Astrocyte (in vitro differentiated cells and primary cell): ENCODE results near the gene ZNF862. TPM values are rescaled to one million over a fixed set of nuclear protein-coding genes. Genes with fewer than 3 reads are reported as not detected.

Source experiments
- DNase-seq: peaks from one replicate; pipeline ENCODE4 v3.0.0-alpha.2; 2010; ENCODE audit warnings: low read depth
- FAIRE-seq: peaks from 2 replicates; lab custom pipeline; 2011; peaks lifted over from hg19 to GRCh38; lab: Jason Lieb, UNC
- H2AFZ ChIP-seq: 2 replicates; pipeline ENCODE4 v1.6.0; 2012; ENCODE audit warnings: low read depth, low read length, inconsistent platforms
- H3K27ac ChIP-seq: 2 replicates; pipeline ENCODE4 v1.5.1; 2011; ENCODE audit warnings: low read depth, low read length, inconsistent platforms
- H3K27me3 ChIP-seq: 2 replicates; pipeline ENCODE4 v1.6.0; 2011; ENCODE audit warnings: low read length, inconsistent platforms; ENCODE audit not compliant: insufficient read depth
- H3K36me3 ChIP-seq: 2 replicates; pipeline ENCODE4 v1.5.1; 2011; ENCODE audit warnings: low read length, inconsistent platforms; ENCODE audit not compliant: insufficient read depth
- H3K4me1 ChIP-seq: 2 replicates; pipeline ENCODE4 v1.5.1; 2011; ENCODE audit warnings: low read length, inconsistent platforms; ENCODE audit not compliant: insufficient read depth
- H3K4me2 ChIP-seq: 2 replicates; pipeline ENCODE4 v1.6.0; 2012; ENCODE audit warnings: low read length, inconsistent platforms
- H3K4me3 ChIP-seq: 2 replicates; pipeline ENCODE4 v1.5.1; 2011; ENCODE audit warnings: low read depth, mild to moderate bottlenecking, low read length, inconsistent platforms; ENCODE audit not compliant: insufficient read depth
- H3K79me2 ChIP-seq: 2 replicates; pipeline ENCODE4 v1.6.0; 2012; ENCODE audit warnings: mild to moderate bottlenecking, low read length, inconsistent platforms; ENCODE audit not compliant: insufficient read depth
- H3K9ac ChIP-seq: 2 replicates; pipeline ENCODE4 v1.6.0; 2012; ENCODE audit warnings: mild to moderate bottlenecking, low read length, inconsistent platforms
- H3K9me3 ChIP-seq: 2 replicates; pipeline ENCODE4 v1.5.1; 2012; ENCODE audit warnings: low read depth, mild to moderate bottlenecking, low read length, inconsistent platforms; ENCODE audit not compliant: insufficient read depth
- H4K20me1 ChIP-seq: 2 replicates; pipeline ENCODE4 v1.6.0; 2012; ENCODE audit warnings: low read length, inconsistent platforms; ENCODE audit not compliant: insufficient read depth
- H3K27ac Mint-ChIP-seq: one replicate; pipeline ENCODE4 v1.8.0; 2021; ENCODE audit warnings: mild to moderate bottlenecking, mixed read lengths; ENCODE audit not compliant: unreplicated experiment
- H3K27me3 Mint-ChIP-seq: one replicate; pipeline ENCODE4 v1.8.0; 2021; ENCODE audit warnings: low read depth, mixed read lengths; ENCODE audit not compliant: unreplicated experiment
- H3K36me3 Mint-ChIP-seq: one replicate; pipeline ENCODE4 v1.8.0; 2021; ENCODE audit warnings: low read depth, mixed read lengths; ENCODE audit not compliant: unreplicated experiment
- H3K4me1 Mint-ChIP-seq: one replicate; pipeline ENCODE4 v1.8.0; 2021; ENCODE audit warnings: low read depth, mixed read lengths; ENCODE audit not compliant: unreplicated experiment
- H3K4me3 Mint-ChIP-seq: one replicate; pipeline ENCODE4 v1.8.0; 2021; ENCODE audit warnings: mild to moderate bottlenecking, moderate library complexity, mixed read lengths; ENCODE audit not compliant: unreplicated experiment
- H3K9me3 Mint-ChIP-seq: one replicate; pipeline ENCODE4 v1.8.0; 2021; ENCODE audit warnings: mild to moderate bottlenecking, mixed read lengths; ENCODE audit not compliant: unreplicated experiment
- CTCF ChIP-seq: IDR thresholded peaks from 2 replicates; pipeline ENCODE4 v1.5.1; 2011; ENCODE audit warnings: low read depth, mild to moderate bottlenecking, inconsistent platforms, low read length, moderate library complexity; ENCODE audit not compliant: insufficient read depth
- EZH2 ChIP-seq: IDR thresholded peaks from 2 replicates; pipeline ENCODE4 v1.6.1; 2012; ENCODE audit warnings: mild to moderate bottlenecking, low read length, inconsistent platforms; ENCODE audit not compliant: insufficient read depth
- total RNA-seq: library from RNA; stranded (reverse); gene quantifications from 2 replicates; pipeline ENCODE4 v1.2.1, GENCODE V29; 2021

ZNF862 gene
- total RNA-seq, 1 donor from 2014 or later = 13.2 TPM

- no peak for FAIRE-seq
- H3K27me3 Mint-ChIP-seq = peaks cover 20% of the 10 kb centered on the region
Observed at GRCh38 chr7:149813254-149814035, 24.7 kb upstream of the ZNF862 start.

GRCh38 chr7:149814494-149814893, 23.7 kb upstream of the ZNF862 start:
- DNase-seq = no peak
- TF ChIP-seq CTCF (no peak), EZH2 (no peak)
- no peak overlapping the region for H3K4me2 ChIP-seq
- Mint-ChIP-seq H3K9me3 (no peaks in the 10 kb centered on the region), H3K4me1 (no peaks in the 10 kb centered on the region), H3K4me3 (no peak overlapping the region), H3K27me3 (peaks cover 22% of the 10 kb centered on the region), H3K27ac (no peak overlapping the region), H3K36me3 (no peaks in the 10 kb centered on the region)
- no peak overlapping the region for H2AFZ ChIP-seq
- H3K27ac ChIP-seq = no peak overlapping the region
- H4K20me1 ChIP-seq = no peaks in the 10 kb centered on the region
- no peaks in the 10 kb centered on the region for H3K79me2 ChIP-seq
- H3K36me3 ChIP-seq = no peaks in the 10 kb centered on the region
- FAIRE-seq = no peak
- H3K9ac ChIP-seq = no peak overlapping the region
- H3K4me3 ChIP-seq = no peak overlapping the region
- H3K9me3 ChIP-seq = no peaks in the 10 kb centered on the region
- H3K4me1 ChIP-seq = no peaks in the 10 kb centered on the region
- peaks cover 7% of the 10 kb centered on the region for H3K27me3 ChIP-seq

More at GRCh38 chr7:149813254-149814035, 24.7 kb upstream of the ZNF862 start:
- no peak overlapping the region for H3K4me3 Mint-ChIP-seq
- H2AFZ ChIP-seq = no peak overlapping the region
- H3K4me1 ChIP-seq = no peaks in the 10 kb centered on the region
- no peak overlapping the region for H3K27ac Mint-ChIP-seq
- H3K9ac ChIP-seq = no peak overlapping the region
- H4K20me1 ChIP-seq = no peaks in the 10 kb centered on the region
- H3K9me3 ChIP-seq = no peaks in the 10 kb centered on the region
- no peaks in the 10 kb centered on the region for H3K9me3 Mint-ChIP-seq
- no peaks in the 10 kb centered on the region for H3K4me1 Mint-ChIP-seq
- no peaks in the 10 kb centered on the region for H3K79me2 ChIP-seq
- H3K4me3 ChIP-seq = no peak overlapping the region
- no peaks in the 10 kb centered on the region for H3K36me3 Mint-ChIP-seq
- no peak overlapping the region for H3K4me2 ChIP-seq
- H3K27me3 ChIP-seq = peaks cover 7% of the 10 kb centered on the region
- TF ChIP-seq EZH2 (no peak), CTCF (no peak)
- no peak for DNase-seq
- H3K36me3 ChIP-seq = no peaks in the 10 kb centered on the region
- H3K27ac ChIP-seq = no peak overlapping the region

- H3K27me3 Mint-ChIP-seq = peaks cover 16% of the 10 kb centered on the region
- Histone ChIP-seq H3K27ac (no peak overlapping the region), H3K36me3 (no peaks in the 10 kb centered on the region), H3K4me2 (no peak overlapping the region), H3K4me3 (no peak overlapping the region), H3K27me3 (peaks cover 2% of the 10 kb centered on the region), H4K20me1 (no peaks in the 10 kb centered on the region), H3K79me2 (no peaks in the 10 kb centered on the region), H3K4me1 (no peaks in the 10 kb centered on the region), H2AFZ (no peak overlapping the region), H3K9me3 (no peaks in the 10 kb centered on the region), H3K9ac (no peak overlapping the region)
- FAIRE-seq (no peak), DNase-seq (no peak)
- H3K36me3 Mint-ChIP-seq = no peaks in the 10 kb centered on the region
- H3K4me3 Mint-ChIP-seq = no peak overlapping the region
- no peak overlapping the region for H3K27ac Mint-ChIP-seq
- H3K9me3 Mint-ChIP-seq = no peaks in the 10 kb centered on the region
- H3K4me1 Mint-ChIP-seq = no peaks in the 10 kb centered on the region
- TF ChIP-seq CTCF = no peak
Observed at GRCh38 chr7:149815121-149815520, 23.1 kb upstream of the ZNF862 start.
